NCI-H526 (cell line): Measurements from ENCODE around the gene EXOC4.
"Not testable (repeated sequence)": the region's sequence is repeated elsewhere in the genome, so short reads cannot be mapped to it uniquely, and the experiment has no call there.

Source experiments
- DNase-seq, 2 experiments: peaks; one replicate each; lab custom pipeline; 2025; lab: John Stamatoyannopoulos, UW

Gene EXOC4

GRCh38 chr7:133315332-133316040 is 62.6 kb downstream of the EXOC4 start:
- DNase-seq: no peak

GRCh38 chr7:133319842-133320241 is 67.0 kb downstream of the EXOC4 start:
- DNase-seq: no peak

DNA sequence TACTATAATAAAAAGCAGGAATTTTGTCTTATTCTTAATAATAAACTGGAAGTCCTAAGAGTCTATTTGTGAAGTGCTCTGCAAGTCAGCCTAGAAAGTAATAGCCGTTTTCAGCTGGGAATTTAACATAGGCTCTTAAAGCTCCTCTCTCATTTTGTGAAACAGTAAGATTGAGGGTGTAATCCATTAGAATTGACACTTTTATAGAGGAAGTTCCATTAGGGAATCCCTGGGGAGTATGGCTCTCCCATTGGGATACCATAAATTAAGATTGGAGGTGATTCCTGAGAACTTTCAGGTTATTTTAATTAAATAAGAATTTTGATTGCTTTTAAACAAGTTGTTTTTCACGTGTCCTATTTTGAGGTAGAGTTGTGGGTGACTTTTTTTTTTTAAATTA is 68.0 kb downstream of the EXOC4 start:
- DNase-seq: no peak

- DNase-seq: not testable (repeated sequence)
These were observed 68.5 kb downstream of the EXOC4 start for GRCh38 chr7:133321366-133321765.

- not testable (repeated sequence) for DNase-seq
These were observed 73.9 kb downstream of the EXOC4 start for GRCh38 chr7:133326745-133327144.

- DNase-seq: not testable (repeated sequence)
These were observed 75.1 kb downstream of the EXOC4 start for GRCh38 chr7:133328021-133328420.

DNA sequence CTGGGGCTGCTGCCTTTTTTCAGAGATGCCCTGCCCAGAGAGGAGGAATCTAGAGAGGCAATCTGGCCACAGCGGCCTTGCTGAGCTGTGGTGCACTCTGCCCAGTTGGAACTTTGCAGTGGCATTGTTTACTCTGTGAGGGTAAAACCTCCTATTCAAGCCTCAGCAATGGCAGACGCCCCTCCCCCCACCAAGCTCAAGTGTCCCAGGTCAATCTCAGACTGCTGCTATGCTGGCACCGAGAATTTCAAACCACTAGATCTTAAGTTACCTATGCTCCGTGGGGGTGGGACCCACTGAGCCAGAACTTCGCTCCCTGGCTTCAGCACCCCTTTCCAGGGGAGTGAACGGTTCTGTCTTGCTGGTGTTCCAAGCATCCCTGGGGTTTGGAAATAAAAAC is 77.2 kb downstream of the EXOC4 start:
- no peak for DNase-seq

DNA sequence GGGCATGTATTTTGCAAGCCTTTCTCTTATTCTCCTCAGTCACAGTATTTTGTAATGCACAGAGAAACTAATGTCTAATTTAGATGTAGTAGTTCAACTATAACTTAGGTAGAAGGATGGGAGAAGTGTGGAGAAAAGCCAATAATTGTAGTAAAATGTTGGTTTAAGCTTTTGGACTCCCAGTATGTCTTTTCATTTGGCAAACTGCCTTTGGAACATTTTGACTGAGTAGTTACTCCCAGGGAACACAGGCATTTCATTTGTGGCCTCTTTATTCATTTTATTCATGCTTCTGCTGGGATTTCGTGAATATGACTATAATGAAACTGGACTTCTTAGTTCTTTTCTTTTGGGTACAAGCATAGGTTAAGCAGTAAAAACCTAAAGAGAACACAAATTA is 79.0 kb downstream of the EXOC4 start:
- no peak for DNase-seq

DNA sequence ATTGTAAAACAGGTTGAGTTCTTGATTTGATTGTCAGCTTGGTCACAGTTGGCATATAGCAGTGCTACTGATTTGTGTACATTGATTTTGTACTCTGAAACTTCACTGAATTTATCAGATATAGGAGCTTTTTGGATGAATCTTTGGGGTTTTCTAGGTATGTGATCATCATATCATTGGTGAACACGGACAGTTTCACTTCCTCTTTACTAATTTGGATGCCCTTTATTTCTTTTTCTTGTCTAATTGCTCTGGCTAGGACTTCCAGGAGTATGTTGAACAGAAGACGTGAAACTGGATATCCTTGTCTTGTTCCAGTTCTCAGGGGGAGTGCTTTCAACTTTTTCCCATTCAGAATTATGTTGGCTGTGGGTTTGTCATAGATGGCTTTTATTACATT is 86.9 kb downstream of the EXOC4 start:
- no peak for DNase-seq

DNA sequence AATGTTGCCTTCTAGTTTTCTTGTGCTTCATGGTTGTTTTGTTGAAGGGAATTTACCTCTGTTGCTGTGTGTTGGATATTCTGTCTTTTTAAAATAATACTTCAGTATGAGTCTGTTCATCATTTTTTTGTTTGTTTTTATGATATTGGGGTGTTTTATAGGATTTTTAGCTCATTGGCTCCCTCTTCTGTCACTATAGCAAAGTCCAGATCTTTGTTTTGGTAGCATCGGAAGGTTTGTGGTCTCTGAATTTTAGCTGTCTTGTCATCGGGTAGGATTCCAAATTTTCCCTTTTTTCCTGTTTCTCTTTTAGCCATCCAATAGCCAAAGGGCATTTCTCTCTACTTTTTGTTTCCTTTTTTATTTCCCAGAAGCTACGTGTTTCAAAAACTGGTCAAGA is 91.4 kb downstream of the EXOC4 start:
- DNase-seq: peak in 1 of 2 experiments; percentile 6

- no peak for DNase-seq
These were observed 93.0 kb downstream of the EXOC4 start for GRCh38 chr7:133345690-133346421.

DNA sequence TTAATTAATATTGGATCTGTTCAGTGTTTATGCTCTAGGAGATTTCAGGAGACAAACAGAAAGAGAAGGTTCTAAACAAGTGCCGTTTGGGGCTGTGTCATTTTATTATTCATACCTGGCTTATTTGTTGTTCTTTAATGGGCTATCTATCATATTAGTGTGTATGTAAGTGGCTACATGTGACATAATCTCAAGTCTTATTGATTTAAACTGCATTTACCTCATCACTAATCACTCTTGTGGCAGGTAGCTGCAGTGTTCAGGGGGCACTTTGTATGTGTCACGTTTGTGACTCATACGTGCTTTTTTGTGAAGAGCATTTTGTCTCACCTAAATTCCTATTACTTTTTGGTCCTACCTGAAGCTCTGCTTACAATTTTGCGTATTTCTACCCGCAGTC is 95.4 kb downstream of the EXOC4 start:
- DNase-seq: no peak

- DNase-seq: no peak
These were observed 96.2 kb downstream of the EXOC4 start for GRCh38 chr7:133349101-133349500.

DNA sequence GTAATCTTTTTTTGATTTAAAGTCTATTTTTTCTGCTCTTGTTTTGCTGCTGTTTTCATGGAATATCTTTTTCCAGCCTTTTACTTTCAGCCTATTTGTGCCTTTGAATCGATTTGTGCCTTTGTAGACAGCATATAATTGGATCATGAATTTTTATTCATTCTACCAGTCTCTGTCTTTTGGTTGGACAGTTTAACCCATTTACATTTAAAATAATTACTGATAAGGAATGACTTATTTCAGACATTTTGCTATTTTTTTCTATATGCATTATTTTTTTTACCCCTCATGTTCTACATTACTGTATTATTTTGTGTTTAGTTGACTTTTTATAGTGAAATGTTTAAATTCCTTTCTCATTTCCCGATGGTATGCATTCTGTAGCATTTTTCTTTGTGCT is 99.6 kb downstream of the EXOC4 start:
- no peak for DNase-seq

DNA sequence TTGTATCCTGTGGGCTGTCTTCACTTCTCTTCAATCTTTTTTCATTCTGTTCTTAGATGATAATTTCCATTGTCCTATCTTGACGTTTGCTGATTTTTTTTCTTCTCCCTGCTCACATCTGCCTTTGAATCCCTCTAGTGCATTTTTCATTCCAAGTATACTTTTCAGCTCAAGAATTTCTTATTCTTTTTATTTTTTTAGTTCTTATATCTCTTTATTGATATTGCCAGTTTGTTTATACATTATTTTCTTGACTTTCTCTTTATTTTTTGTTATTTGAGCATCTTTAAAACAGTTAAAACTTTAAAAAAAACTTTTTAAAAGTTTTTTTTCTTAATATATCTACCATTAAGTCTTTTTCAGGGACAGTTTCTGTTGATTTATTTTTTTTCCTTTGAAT is 100.9 kb downstream of the EXOC4 start:
- DNase-seq: no peak

GRCh38 chr7:133354546-133355324 is 101.9 kb downstream of the EXOC4 start:
- DNase-seq: no peak

- DNase-seq: peak in 1 of 2 experiments; percentile 13
These were observed 102.4 kb downstream of the EXOC4 start for GRCh38 chr7:133355325-133355708.

DNA sequence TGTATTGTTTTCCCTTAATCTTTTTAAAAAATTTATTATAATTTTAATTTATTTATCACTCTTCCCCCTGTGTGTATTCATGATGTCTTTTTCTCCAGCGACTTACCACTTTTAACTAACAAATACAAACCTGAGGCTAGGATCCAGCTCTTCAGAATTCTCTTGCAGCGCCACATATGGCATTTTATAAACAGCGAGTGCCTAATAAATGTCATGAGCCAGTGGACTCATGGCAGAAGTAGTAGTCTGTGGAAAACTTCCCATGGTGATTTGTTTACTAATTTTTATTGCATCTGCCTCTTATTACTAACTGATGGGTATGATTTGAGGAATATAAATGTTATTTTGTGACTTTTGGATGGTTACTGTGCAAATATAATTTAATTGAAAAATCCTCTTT is 102.9 kb downstream of the EXOC4 start:
- no peak for DNase-seq

DNA sequence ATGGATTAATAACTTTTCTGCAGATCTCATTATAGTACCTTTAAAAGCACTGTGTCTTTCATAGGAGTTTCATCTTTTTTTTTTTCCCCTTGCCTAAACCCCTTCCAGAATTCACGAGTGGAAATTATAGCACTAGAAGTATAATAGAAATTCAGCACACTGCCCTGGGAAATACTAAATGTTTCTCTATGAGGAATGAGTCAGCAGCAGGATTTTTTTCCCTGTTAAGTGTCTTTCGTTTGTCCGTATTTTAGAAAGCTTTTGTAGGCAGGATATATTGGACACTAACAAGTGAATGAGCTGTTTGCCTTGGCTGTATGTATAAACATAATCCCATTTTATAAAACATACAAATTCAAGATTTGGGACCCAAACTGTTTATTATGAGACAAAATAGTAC is 105.8 kb downstream of the EXOC4 start:
- DNase-seq: no peak

DNA sequence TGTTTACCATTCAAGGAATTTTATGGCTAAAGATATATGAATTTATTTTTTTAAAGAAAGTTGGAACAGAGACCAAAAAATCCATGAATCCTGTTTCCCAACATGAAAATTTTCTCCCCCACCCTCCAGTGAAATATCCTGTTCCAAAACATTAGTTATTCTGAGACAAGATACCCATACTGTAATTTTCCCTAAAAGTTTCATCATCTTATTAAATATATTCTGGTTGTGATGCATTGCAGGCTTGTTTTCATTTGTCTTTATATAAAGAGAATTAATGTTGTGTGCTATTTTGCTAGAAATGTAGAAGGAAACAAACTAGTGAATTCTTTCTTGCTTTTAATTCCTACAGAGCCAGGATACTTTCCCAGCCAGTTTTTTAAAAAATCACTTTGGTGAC is 106.6 kb downstream of the EXOC4 start:
- DNase-seq: no peak

DNA sequence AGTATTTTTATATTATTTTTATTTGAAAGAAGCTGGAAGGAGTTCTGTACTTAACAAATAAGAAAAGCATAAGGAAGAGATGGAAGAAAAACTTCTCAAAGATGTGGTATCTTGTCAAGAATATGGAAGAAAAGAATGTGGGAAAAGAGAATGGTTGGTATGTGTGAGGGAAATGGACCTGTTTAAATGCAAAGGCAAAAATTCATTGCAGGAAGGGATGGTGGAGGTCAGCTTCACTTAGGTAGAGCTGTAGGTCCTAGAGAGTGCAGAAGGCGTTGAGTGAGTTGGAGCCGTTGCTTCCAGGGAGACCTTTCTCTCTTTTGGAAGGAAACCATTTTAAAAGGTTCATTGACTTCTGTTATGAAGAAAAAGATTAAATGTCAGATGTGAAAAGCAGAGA is 107.3 kb downstream of the EXOC4 start:
- no peak for DNase-seq

DNA sequence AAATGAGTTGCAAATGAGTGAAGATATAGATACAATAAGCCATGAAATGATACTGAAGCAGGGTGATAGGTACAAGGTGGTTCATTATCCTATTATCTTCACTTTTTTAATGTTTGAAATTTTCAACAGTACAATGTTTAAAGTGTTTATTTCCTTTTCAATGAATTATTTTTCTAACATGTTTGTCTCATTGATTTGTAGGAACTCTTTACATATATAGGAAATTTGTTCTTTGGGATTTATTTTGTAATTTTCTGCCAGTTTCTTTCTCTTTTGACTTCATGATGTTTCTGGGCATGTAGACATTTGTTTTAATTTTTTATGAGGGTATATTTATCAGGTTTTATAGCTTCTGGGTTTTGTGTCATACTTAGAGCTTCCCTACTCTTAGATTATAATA is 108.9 kb downstream of the EXOC4 start:
- DNase-seq: no peak
